Dermis microvascular lymphatic vessel endothelial cell (primary cell): ENCODE results near the gene SCARB1. TPM values are rescaled to one million over a fixed set of nuclear protein-coding genes. Genes with fewer than 3 reads are reported as not detected.

Experiments
- DNase-seq, 2 donors: peaks; one replicate each; pipeline versions ENCODE4 v3.0.0 to v3.0.0-alpha.2; 2010; ENCODE audit warnings: low read depth in 2 of 2
- total RNA-seq: library from RNA; depleted of rRNA; stranded (reverse); fragments of >200 nt; gene quantifications from 2 replicates; pipeline ENCODE4 v1.2.1, GENCODE V29; 2014

Gene SCARB1
- total RNA-seq, 1 donor from 2014 or later, result 11.9 TPM

GRCh38 chr12:124776125-124776513 is 87.5 kb downstream of the SCARB1 start:
- DNase-seq, result no peak

GRCh38 chr12:124774462-124775167 is 89.0 kb downstream of the SCARB1 start:
- no peak for DNase-seq

GRCh38 chr12:124774054-124774461 is 89.6 kb downstream of the SCARB1 start:
- DNase-seq, result no peak

- DNase-seq, result no peak
Observed at GRCh38 chr12:124772289-124773170, 91.1 kb downstream of the SCARB1 start.

GRCh38 chr12:124771462-124772288 is 92.0 kb downstream of the SCARB1 start:
- peak; percentile 30 to 64 for DNase-seq

- no peak for DNase-seq
Observed at GRCh38 chr12:124770728-124771127, 92.9 kb downstream of the SCARB1 start.

- no peak for DNase-seq
Observed at GRCh38 chr12:124769881-124770512, 93.7 kb downstream of the SCARB1 start.

- DNase-seq, result no peak
Observed at GRCh38 chr12:124769163-124769530, 94.5 kb downstream of the SCARB1 start.

GRCh38 chr12:124768452-124769162 is 95.1 kb downstream of the SCARB1 start:
- no peak for DNase-seq

- DNase-seq, result peak in 1 of 2 donors; percentile 57
Observed at GRCh38 chr12:124767066-124767821, 96.4 kb downstream of the SCARB1 start.

GRCh38 chr12:124766727-124767065 is 97.0 kb downstream of the SCARB1 start:
- DNase-seq, result no peak

- no peak for DNase-seq
Observed at GRCh38 chr12:124765581-124766489, 97.8 kb downstream of the SCARB1 start.

GRCh38 chr12:124764870-124765580 is 98.6 kb downstream of the SCARB1 start:
- DNase-seq, result no peak

GRCh38 chr12:124764451-124764850 is 99.2 kb downstream of the SCARB1 start:
- peak in 1 of 2 donors; percentile 69 for DNase-seq

GRCh38 chr12:124763594-124763979 is 100.1 kb downstream of the SCARB1 start:
- no peak for DNase-seq

- DNase-seq, result no peak
Observed at GRCh38 chr12:124762791-124763593, 100.7 kb downstream of the SCARB1 start.

GRCh38 chr12:124762384-124762783 is 101.3 kb downstream of the SCARB1 start:
- DNase-seq, result no peak

GRCh38 chr12:124761871-124762270 is 101.8 kb downstream of the SCARB1 start:
- no peak for DNase-seq
